GM12878 (cell line): ENCODE data around the gene PDCD11. TPM values are rescaled to one million over a fixed set of nuclear protein-coding genes. Genes with fewer than 3 reads are reported as not detected.

ENCODE experiments used
- ATAC-seq: fragments of 200-7000 bp; cut with Tn5 transposase; 3 replicates; pipeline ENCODE4 v1.9.1; 2020; ENCODE audit warnings: mild to moderate bottlenecking, moderate library complexity
- BruUV-seq: library from RNA; stranded (reverse); fragments of 400-500 nt; replicated peaks from 2 replicates; lab custom pipeline; 2021; lab: Mats Ljungman, UMichigan
- CTCF ChIA-PET: fragments of 300-600 bp; sonication (Branson Sonifier 250); formaldehyde crosslinking; extraction: SDS; loops from one replicate; lab custom pipeline; 2021; ENCODE audit warnings: inconsistent platforms; lab: Yijun Ruan, JAX
- POLR2A ChIA-PET: fragments of 350-600 bp; formaldehyde crosslinking; extraction: SDS; loops from one replicate; lab custom pipeline; 2021; ENCODE audit warnings: inconsistent platforms; lab: Charles Lee
- RAD21 ChIA-PET: fragments of 300-600 bp; sonication (Branson Sonifier 250); formaldehyde crosslinking; loops from one replicate; lab custom pipeline; 2023; ENCODE audit warnings: antibody characterized with exemption; ENCODE audit not compliant: unreplicated experiment; lab: Charles Lee
- SMC1A ChIA-PET: fragments of 300-600 bp; sonication (Branson Sonifier 250); formaldehyde crosslinking; loops from one replicate; lab custom pipeline; 2023; ENCODE audit not compliant: unreplicated experiment, uncharacterized antibody; lab: Charles Lee
- DNase-seq: peaks from one replicate; pipeline ENCODE4 v3.0.0-alpha.2; 2011; ENCODE audit warnings: low read depth, low spot score
- FAIRE-seq: peaks from 3 replicates; lab custom pipeline; 2011; peaks lifted over from hg19 to GRCh38; lab: Jason Lieb, UNC
- H2AFZ ChIP-seq: 2 replicates; pipeline ENCODE4 v1.6.0; 2011; ENCODE audit warnings: low read depth, low read length, control low read depth; ENCODE audit not compliant: control insufficient read depth
- H3K27ac ChIP-seq: 2 replicates; pipeline ENCODE4 v1.5.1; 2011; ENCODE audit warnings: control low read depth; ENCODE audit not compliant: control insufficient read depth, insufficient read depth
- H3K27me3 ChIP-seq, 2 experiments: replicated peaks in 1 of 2; 2 replicates each; pipeline versions ENCODE4 v1.6.0 to v1.6.1; 2011; ENCODE audit warnings: low read length in 1 of 2; ENCODE audit not compliant: control insufficient read depth in 2 of 2, insufficient read depth in 2 of 2
- H3K36me3 ChIP-seq, 2 experiments: 2 replicates each; pipeline ENCODE4 v1.5.1; 2011; ENCODE audit warnings: low read length in 1 of 2; ENCODE audit not compliant: control insufficient read depth in 2 of 2, insufficient read depth in 2 of 2
- H3K4me1 ChIP-seq: 2 replicates; pipeline ENCODE4 v1.6.1; 2011; ENCODE audit warnings: mild to moderate bottlenecking, low read length, moderate library complexity, mixed read lengths; ENCODE audit not compliant: control insufficient read depth, insufficient read depth
- H3K4me2 ChIP-seq: 2 replicates; pipeline ENCODE4 v1.6.0; 2011; ENCODE audit warnings: control low read depth; ENCODE audit not compliant: control insufficient read depth, insufficient read depth
- H3K4me3 ChIP-seq: fragments of 200-600 bp; sonication (generic); 2 replicates; pipeline ENCODE4 v1.5.1; 2016
- H3K79me2 ChIP-seq: 2 replicates; pipeline ENCODE4 v1.6.0; 2011; ENCODE audit warnings: low read length; ENCODE audit not compliant: control insufficient read depth, insufficient read depth
- H3K9ac ChIP-seq: 2 replicates; pipeline ENCODE4 v1.8.0; 2011; ENCODE audit warnings: low read length, control low read depth, mixed read lengths; ENCODE audit not compliant: control insufficient read depth, insufficient read depth
- H3K9me3 ChIP-seq: replicated peaks from 3 replicates; pipeline ENCODE4 v1.5.1; 2011; ENCODE audit warnings: mild to moderate bottlenecking, low read length; ENCODE audit not compliant: control insufficient read depth, insufficient read depth
- H4K20me1 ChIP-seq: 2 replicates; pipeline ENCODE4 v1.6.0; 2011; ENCODE audit not compliant: control insufficient read depth, insufficient read depth
- CBFB ChIP-seq: IDR thresholded peaks from 2 replicates; pipeline ENCODE4 v1.6.1; 2016; ENCODE audit warnings: antibody characterized with exemption, low read depth
- CBX5 ChIP-seq: sonication (generic); IDR thresholded peaks from 2 replicates; pipeline ENCODE4 v1.6.1; 2016; ENCODE audit warnings: low read depth, moderate library complexity, mild to moderate bottlenecking, inconsistent platforms
- DPF2 ChIP-seq: fragments of 450-650 bp; IDR thresholded peaks from 2 replicates; pipeline ENCODE4 v1.6.1; 2017; ENCODE audit warnings: mild to moderate bottlenecking
- EED ChIP-seq: sonication (generic); IDR thresholded peaks from 2 replicates; pipeline ENCODE4 v1.6.1; 2016; ENCODE audit warnings: antibody characterized with exemption, low read depth
- ETV6 ChIP-seq, 2 experiments: fragments of 450-650 bp in 1 of 2; IDR thresholded peaks in 1 of 2; conservative IDR thresholded peaks in 1 of 2; 2 replicates each; pipeline ENCODE4 v1.6.1; 2014; ENCODE audit warnings: antibody characterized with exemption in 1 of 2, borderline replicate concordance in 1 of 2, low read depth in 1 of 2, mild to moderate bottlenecking in 1 of 2, moderate library complexity in 1 of 2
- HDGF ChIP-seq: fragments of 450-650 bp; IDR thresholded peaks from 2 replicates; pipeline ENCODE4 v1.6.1; 2016; ENCODE audit warnings: antibody characterized with exemption
- JUND ChIP-seq: IDR thresholded peaks from 2 replicates; pipeline ENCODE4 v1.6.1; 2012; ENCODE audit warnings: low read depth, mild to moderate bottlenecking, low read length, improper control_type of control experiment, moderate library complexity
- MTA2 ChIP-seq: fragments of 450-650 bp; IDR thresholded peaks from 2 replicates; pipeline ENCODE4 v1.6.1; 2016; ENCODE audit warnings: low read depth, mild to moderate bottlenecking, moderate library complexity
- NBN ChIP-seq: fragments of 450-650 bp; IDR thresholded peaks from 2 replicates; pipeline ENCODE4 v1.6.1; 2016
- NR2F1 ChIP-seq: fragments of 450-650 bp; conservative IDR thresholded peaks from 2 replicates; pipeline ENCODE4 v1.6.1; 2017; ENCODE audit warnings: mild to moderate bottlenecking
- SRF ChIP-seq, 2 experiments: IDR thresholded peaks; 2 replicates each; pipeline ENCODE4 v1.6.1; 2011; ENCODE audit warnings: low read depth in 2 of 2, low read length in 2 of 2, mild to moderate bottlenecking in 1 of 2, moderate library complexity in 1 of 2
- YY1 ChIP-seq: IDR thresholded peaks from 2 replicates; pipeline ENCODE4 v1.6.1; 2011; ENCODE audit warnings: low read depth, mild to moderate bottlenecking, low read length
- ZBTB11 ChIP-seq: fragments of 450-650 bp; formaldehyde crosslinking; IDR thresholded peaks from 2 replicates; pipeline ENCODE4 v1.5.0; 2022; ENCODE audit warnings: mild to moderate bottlenecking, missing genetic modification characterization
- WGBS: methylation state at CpG from one replicate; pipeline ENCODE4 v1.1.6; 2016; ENCODE audit warnings: low lambda C conversion rate; ENCODE audit not compliant: insufficient replicate concordance, insufficient coverage; ENCODE audit errors: missing lambda C conversion rate; 5-methylcytosine and 5-hydroxymethylcytosine counted together
- in situ Hi-C: fragments of 300-500 bp; cut with MboI; formaldehyde crosslinking; loops from 9 replicates; pipeline ENCODE4 v1.14.3; 2018; ENCODE audit warnings: mixed read lengths
- intact Hi-C: fragments of 100-400 bp; cut with micrococcal nuclease; formaldehyde crosslinking; loops from one replicate; pipeline ENCODE4 v1.14.2; 2022; ENCODE audit not compliant: unreplicated experiment
- polyA plus RNA-seq, 11 experiments: library from polyadenylated mRNA; depleted of rRNA in 4 of 11; unstranded in 6 of 11; stranded (reverse) in 5 of 11; fragments of >200 nt; fragmentation: Nextera tagmentation in 4 of 11; fragmentation: Illumina TruSeq in 1 of 11; extraction: Ambion mirVana in 4 of 11; extraction: Trizol in 1 of 11; gene quantifications; 1 replicate in 1 of 11; 2 replicates in 10 of 11; pipeline versions ENCODE4 v1.2.1 to v1.2.3, GENCODE V29; 2011 to 2016; ENCODE audit warnings: inconsistent platforms in 2 of 11, missing spikeins in 2 of 11, low read depth in 1 of 11
- total RNA-seq, 4 experiments: library from RNA; depleted of rRNA in 3 of 4; stranded (reverse); fragments of >200 nt in 3 of 4; fragmentation: Illumina TruSeq in 1 of 4; extraction: Trizol in 1 of 4; gene quantifications; 2 replicates each; pipeline versions ENCODE4 v1.2.1 to v1.2.3, GENCODE V29; 2013 to 2021
- TF ChIP-seq, protein P1 (sequence below): fragments of 450-650 bp; IDR thresholded peaks from 2 replicates; pipeline ENCODE4 v1.6.1; 2016; ENCODE audit warnings: mild to moderate bottlenecking

The PDCD11 gene
- total and polyA plus RNA-seq, 10 of the 15 experiments (the other 5 are each of a cell fraction or from before 2014, with no cell fraction given) = 13.9 to 69.7 (median 44.8) TPM

DNA sequence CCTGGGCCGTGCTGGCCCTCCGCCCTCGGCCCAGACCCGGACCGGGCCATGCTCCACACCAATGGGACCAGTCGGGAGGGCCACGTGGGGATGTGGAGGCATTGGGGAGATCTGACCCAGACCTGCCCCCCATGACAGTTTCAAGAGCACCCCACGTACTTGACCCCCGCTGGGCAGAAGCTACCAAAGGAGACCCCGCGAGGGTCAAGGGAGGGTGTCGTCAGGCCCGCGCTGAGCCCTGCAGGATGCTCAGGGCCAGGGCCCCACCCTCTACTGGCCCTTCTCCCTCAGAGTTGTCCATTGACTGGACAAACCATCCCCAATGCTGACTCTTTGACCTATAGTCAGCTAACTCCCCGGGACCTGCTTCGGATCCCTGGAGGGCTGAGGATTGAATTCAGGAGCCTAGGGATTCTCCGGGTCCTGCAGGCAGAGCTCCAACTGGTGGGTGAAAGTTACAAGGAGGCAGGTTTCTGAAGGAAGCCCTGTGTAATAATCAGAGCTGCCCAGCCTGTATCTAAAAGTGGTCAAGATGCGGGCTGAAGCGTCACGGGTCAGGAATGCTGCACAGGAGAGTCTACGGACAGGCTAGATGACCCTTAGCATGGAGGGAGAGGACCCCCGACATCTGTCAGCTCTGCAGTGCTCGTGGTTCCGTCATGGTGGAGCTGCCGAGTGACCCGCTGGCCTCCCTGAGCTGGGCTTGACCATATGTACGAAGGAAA is 56.2 kb downstream of the PDCD11 start (continued):
- TF ChIP-seq ETV6 (conservative IDR thresholded peaks at IDR 0.05 in 1 of 2, IDR thresholded peaks at IDR 0.05 in 1 of 2; ENCODE audit: borderline replicate concordance in 1 of 2, low read depth in 1 of 2) = no peak
- TF ChIP-seq EED = no peak
- no peak for TF ChIP-seq YY1
- 0 out of 2 replicates have a peak, but pooled peaks have one; percentile 40 for TF ChIP-seq NBN
- peak; percentile 32; the same call in 1 of the 2 replicates for TF ChIP-seq DPF2
- TF ChIP-seq, protein P1, sequence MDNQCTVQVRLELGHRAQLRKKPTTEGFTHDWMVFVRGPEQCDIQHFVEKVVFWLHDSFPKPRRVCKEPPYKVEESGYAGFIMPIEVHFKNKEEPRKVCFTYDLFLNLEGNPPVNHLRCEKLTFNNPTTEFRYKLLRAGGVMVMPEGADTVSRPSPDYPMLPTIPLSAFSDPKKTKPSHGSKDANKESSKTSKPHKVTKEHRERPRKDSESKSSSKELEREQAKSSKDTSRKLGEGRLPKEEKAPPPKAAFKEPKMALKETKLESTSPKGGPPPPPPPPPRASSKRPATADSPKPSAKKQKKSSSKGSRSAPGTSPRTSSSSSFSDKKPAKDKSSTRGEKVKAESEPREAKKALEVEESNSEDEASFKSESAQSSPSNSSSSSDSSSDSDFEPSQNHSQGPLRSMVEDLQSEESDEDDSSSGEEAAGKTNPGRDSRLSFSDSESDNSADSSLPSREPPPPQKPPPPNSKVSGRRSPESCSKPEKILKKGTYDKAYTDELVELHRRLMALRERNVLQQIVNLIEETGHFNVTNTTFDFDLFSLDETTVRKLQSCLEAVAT = peak; percentile 52; the same call in 1 of the 2 replicates
- TF ChIP-seq NR2F1 = peak; percentile 55; the same call in 1 of the 2 replicates
- TF ChIP-seq JUND = no peak

DNA sequence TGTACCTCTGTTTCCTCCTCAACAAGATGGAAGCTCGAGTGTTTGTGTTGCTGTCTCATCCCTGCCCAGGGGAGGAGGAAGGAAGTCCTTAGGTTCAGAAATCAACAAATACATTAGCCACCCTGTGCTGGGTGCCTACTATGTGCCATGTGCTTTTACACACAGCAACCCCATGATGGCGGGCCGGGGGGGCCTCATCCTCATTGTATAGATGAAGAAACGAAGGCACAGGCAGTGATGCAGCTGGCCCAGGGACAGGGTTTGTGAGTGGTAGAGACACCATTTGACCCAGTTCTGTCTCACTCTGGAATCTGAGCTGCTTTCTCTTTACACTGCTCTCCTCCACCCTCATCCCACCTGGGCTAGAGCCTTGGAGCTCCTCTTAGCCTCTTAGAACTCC is 57.6 kb downstream of the PDCD11 start:
- ATAC-seq (no peak), DNase-seq (no peak), FAIRE-seq (no peak)
- intact Hi-C loops = no loop called here
- CTCF ChIA-PET = interaction anchor here (1.2 to 17.8 kb wide), 5 partner anchors 12 to 38 kb away, joined by 4 to 163 read pairs (median 27); partner anchors contain the start of gene CALHM3
- Histone ChIP-seq H3K27me3 (no peaks in the 10 kb centered on the region), H2AFZ (peak overlapping the region; percentile 11; the same call in 1 of the 2 replicates), H3K36me3 (peaks cover 2 to 3% of the 10 kb centered on the region in 2 experiments; a peak in 3 of 4 replicates), H3K79me2 (peaks cover 26% of the 10 kb centered on the region), H3K9me3 (no peaks in the 10 kb centered on the region), H3K4me1 (peaks cover 28% of the 10 kb centered on the region), H3K9ac (no peak overlapping the region), H3K4me2 (no peak overlapping the region), H3K4me3 (no peak overlapping the region), H4K20me1 (no peaks in the 10 kb centered on the region), H3K27ac (no peak overlapping the region)
- SMC1A ChIA-PET = interaction anchor here (1.1 to 9.6 kb wide), 6 partner anchors 9 to 37 kb away, joined by 3 to 124 read pairs (median 6); no protein-coding TSS in a partner anchor
- BruUV-seq = no TSS peak
- POLR2A ChIA-PET = interaction anchor here (1.0 to 9.5 kb wide), 3 partner anchors 8 to 22 kb away, joined by 5 to 144 read pairs (median 35); no protein-coding TSS in a partner anchor
- in situ Hi-C loops = no loop called here
- 87% methylated on average over 4 of the region's 4 CpGs for WGBS
- RAD21 ChIA-PET = interaction anchor here (0.6 to 7.1 kb wide), 4 partner anchors 13 to 539 kb away, joined by 3 to 73 read pairs (median 56); no protein-coding TSS in a partner anchor
- TF ChIP-seq, protein P1 = no peak
- TF ChIP-seq MTA2 (no peak), ZBTB11 (no peak), CBFB (no peak), CBX5 (no peak), SRF (IDR thresholded peaks at IDR 0.05; ENCODE audit: low read depth in 2 of 2, low read length in 2 of 2) (no peak), HDGF (no peak)
